Measurements from ENCODE around the gene DSCAM. TPM values are rescaled to one million over a fixed set of nuclear protein-coding genes. Genes with fewer than 3 reads are reported as not detected.

Gene DSCAM
- total and polyA plus RNA-seq, 10 of the 15 experiments (the other 5 are each of a cell fraction or from before 2014, with no cell fraction given): not detected

DNA sequence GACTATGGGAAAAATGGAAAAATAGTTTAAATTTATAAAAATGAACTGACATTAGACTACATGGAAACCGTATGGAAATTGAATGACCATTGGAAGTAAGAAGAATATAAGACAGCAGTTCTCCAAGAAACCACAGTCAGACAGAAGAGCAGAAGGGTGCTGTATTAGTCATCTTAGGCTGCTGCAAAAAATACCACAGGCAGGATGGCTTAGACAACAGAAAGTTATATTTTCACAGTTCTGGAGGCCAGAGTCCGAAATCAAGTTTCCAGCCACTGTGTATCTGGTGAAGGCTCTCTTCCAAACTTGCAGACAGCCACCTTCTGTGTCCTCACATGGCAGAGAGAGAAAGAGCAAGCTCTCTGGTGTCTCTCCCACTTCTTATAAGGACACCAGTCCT, 175.2 kb downstream of the DSCAM start:
- POLR2A ChIA-PET: no interaction called here
- Histone ChIP-seq H3K79me2 (ENCODE audit: control insufficient read depth, insufficient read depth, low read length) (no peaks in the 10 kb centered on the region), H3K4me1 (ENCODE audit: control insufficient read depth, insufficient read depth, low read length) (no peaks in the 10 kb centered on the region), H3K27me3 (replicated peaks in 1 of 2; ENCODE audit: control insufficient read depth in 2 of 2, insufficient read depth in 2 of 2, low read length in 1 of 2) (no peaks in the 10 kb centered on the region), H3K4me2 (ENCODE audit: control insufficient read depth, insufficient read depth) (no peak overlapping the region), H3K27ac (ENCODE audit: control insufficient read depth, insufficient read depth) (no peak overlapping the region), H3K36me3 (ENCODE audit: control insufficient read depth in 2 of 2, insufficient read depth in 2 of 2, low read length in 1 of 2) (no peaks in the 10 kb centered on the region), H3K9me3 (replicated peaks; ENCODE audit: control insufficient read depth, insufficient read depth, low read length) (no peaks in the 10 kb centered on the region; the same call in 1 of the 3 replicates), H3K9ac (ENCODE audit: control insufficient read depth, insufficient read depth, low read length) (no peak overlapping the region), H2AFZ (ENCODE audit: control insufficient read depth, low read depth, low read length) (no peak overlapping the region), H4K20me1 (ENCODE audit: control insufficient read depth, insufficient read depth) (no peaks in the 10 kb centered on the region), H3K4me3 (no peak overlapping the region)
- no TSS peak for BruUV-seq (replicated peaks)
- DNase-seq (ENCODE audit: low read depth, low spot score) (no peak), FAIRE-seq (no peak), ATAC-seq (no peak)
- RAD21 ChIA-PET (ENCODE audit: unreplicated experiment): no interaction called here
- intact Hi-C loops (cut with micrococcal nuclease; ENCODE audit: unreplicated experiment) (no loop called here), in situ Hi-C loops (cut with MboI) (no loop called here)
- WGBS (ENCODE audit: insufficient coverage, insufficient replicate concordance, low lambda C conversion rate, missing lambda C conversion rate): 2% methylated on average over 2 of the region's 2 CpGs
- TF ChIP-seq RFX5 (IDR thresholded peaks at IDR 0.05; ENCODE audit: low read depth, low read length) (no peak), ZZZ3 (IDR thresholded peaks at IDR 0.05; ENCODE audit: control insufficient read depth, insufficient read length, low read depth) (no peak), MEF2A (IDR thresholded peaks at IDR 0.05; ENCODE audit: insufficient read depth, low read depth, low read length) (no peak), SPI1 (IDR thresholded peaks at IDR 0.05; ENCODE audit: borderline replicate concordance, insufficient read depth, low read depth, low read length) (no peak), TARDBP (IDR thresholded peaks at IDR 0.05; ENCODE audit: borderline replicate concordance) (no peak), ZNF274 (IDR thresholded peaks at IDR 0.05; ENCODE audit: insufficient read depth, insufficient read length) (no peak), POLR2AphosphoS5 (IDR thresholded peaks at IDR 0.05; ENCODE audit: low read length) (no peak)
- CTCF ChIA-PET: no interaction called here
- SMC1A ChIA-PET (ENCODE audit: uncharacterized antibody, unreplicated experiment): no interaction called here

DNA sequence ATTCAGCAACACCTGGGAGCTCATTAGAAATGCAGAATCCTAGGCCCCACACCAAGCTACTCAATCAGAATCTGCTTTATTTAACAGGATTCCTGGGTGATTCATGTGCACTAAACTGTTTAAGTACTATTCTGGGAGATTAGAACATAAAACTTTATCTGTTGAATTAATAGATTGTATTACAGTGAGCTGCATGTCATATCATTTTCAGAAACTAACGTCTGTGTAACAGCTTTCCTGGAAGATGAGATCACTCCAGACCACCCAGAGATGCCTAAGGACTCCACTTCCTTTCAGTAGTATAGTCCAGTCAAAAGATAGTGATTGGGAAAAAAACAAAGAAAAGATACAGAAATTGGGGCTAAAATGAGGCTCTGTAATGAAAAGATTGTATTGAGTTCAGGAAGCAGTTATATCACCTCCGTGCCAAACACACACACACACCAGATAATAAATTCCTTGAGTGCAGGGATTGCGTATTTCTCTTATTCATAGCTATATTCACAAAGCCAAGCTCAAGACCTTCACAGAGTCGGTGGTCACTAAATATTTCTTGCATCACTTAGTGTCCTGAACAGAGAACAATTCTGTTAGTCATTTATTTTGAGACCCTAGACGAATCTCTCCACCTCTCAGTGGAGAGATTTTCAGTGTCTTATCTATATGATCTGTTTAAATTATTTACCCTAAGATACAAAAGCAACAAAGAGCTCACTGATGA, 178.2 kb downstream of the DSCAM start:
- Histone ChIP-seq H3K9me3 (replicated peaks; ENCODE audit: control insufficient read depth, insufficient read depth, low read length) (no peaks in the 10 kb centered on the region; the same call in 1 of the 3 replicates), H3K4me3 (no peak overlapping the region), H3K4me2 (ENCODE audit: control insufficient read depth, insufficient read depth) (no peak overlapping the region), H3K36me3 (ENCODE audit: control insufficient read depth in 2 of 2, insufficient read depth in 2 of 2, low read length in 1 of 2) (no peaks in the 10 kb centered on the region), H3K9ac (ENCODE audit: control insufficient read depth, insufficient read depth, low read length) (no peak overlapping the region), H3K4me1 (ENCODE audit: control insufficient read depth, insufficient read depth, low read length) (no peaks in the 10 kb centered on the region), H4K20me1 (ENCODE audit: control insufficient read depth, insufficient read depth) (no peaks in the 10 kb centered on the region), H3K27me3 (replicated peaks in 1 of 2; ENCODE audit: control insufficient read depth in 2 of 2, insufficient read depth in 2 of 2, low read length in 1 of 2) (no peaks in the 10 kb centered on the region), H3K27ac (ENCODE audit: control insufficient read depth, insufficient read depth) (no peak overlapping the region), H3K79me2 (ENCODE audit: control insufficient read depth, insufficient read depth, low read length) (no peaks in the 10 kb centered on the region), H2AFZ (ENCODE audit: control insufficient read depth, low read depth, low read length) (no peak overlapping the region)
- FAIRE-seq (no peak), DNase-seq (ENCODE audit: low read depth, low spot score) (no peak), ATAC-seq (no peak)
- WGBS (ENCODE audit: insufficient coverage, insufficient replicate concordance, low lambda C conversion rate, missing lambda C conversion rate): 2% methylated on average over 5 of the region's 5 CpGs
- POLR2A ChIA-PET: no interaction called here
- intact Hi-C loops (cut with micrococcal nuclease; ENCODE audit: unreplicated experiment) (no loop called here), in situ Hi-C loops (cut with MboI) (no loop called here)
- no TSS peak for BruUV-seq (replicated peaks)
- SMC1A ChIA-PET (ENCODE audit: uncharacterized antibody, unreplicated experiment): interaction anchor here (0.9 kb wide), 1 partner anchor 68 kb away, joined by 3 read pairs; no protein-coding TSS in a partner anchor
- CTCF ChIA-PET: no interaction called here
- RAD21 ChIA-PET (ENCODE audit: unreplicated experiment): no interaction called here
- TF ChIP-seq ZNF384 (IDR thresholded peaks at IDR 0.05; ENCODE audit: borderline replicate concordance, low read depth, low read length) (no peak), ASH2L (IDR thresholded peaks at IDR 0.05; ENCODE audit: borderline replicate concordance, low read depth) (no peak), ZZZ3 (IDR thresholded peaks at IDR 0.05; ENCODE audit: control insufficient read depth, insufficient read length, low read depth) (no peak), HCFC1 (IDR thresholded peaks at IDR 0.05; ENCODE audit: low read length) (no peak)
- TF ChIP-seq, protein P1, sequence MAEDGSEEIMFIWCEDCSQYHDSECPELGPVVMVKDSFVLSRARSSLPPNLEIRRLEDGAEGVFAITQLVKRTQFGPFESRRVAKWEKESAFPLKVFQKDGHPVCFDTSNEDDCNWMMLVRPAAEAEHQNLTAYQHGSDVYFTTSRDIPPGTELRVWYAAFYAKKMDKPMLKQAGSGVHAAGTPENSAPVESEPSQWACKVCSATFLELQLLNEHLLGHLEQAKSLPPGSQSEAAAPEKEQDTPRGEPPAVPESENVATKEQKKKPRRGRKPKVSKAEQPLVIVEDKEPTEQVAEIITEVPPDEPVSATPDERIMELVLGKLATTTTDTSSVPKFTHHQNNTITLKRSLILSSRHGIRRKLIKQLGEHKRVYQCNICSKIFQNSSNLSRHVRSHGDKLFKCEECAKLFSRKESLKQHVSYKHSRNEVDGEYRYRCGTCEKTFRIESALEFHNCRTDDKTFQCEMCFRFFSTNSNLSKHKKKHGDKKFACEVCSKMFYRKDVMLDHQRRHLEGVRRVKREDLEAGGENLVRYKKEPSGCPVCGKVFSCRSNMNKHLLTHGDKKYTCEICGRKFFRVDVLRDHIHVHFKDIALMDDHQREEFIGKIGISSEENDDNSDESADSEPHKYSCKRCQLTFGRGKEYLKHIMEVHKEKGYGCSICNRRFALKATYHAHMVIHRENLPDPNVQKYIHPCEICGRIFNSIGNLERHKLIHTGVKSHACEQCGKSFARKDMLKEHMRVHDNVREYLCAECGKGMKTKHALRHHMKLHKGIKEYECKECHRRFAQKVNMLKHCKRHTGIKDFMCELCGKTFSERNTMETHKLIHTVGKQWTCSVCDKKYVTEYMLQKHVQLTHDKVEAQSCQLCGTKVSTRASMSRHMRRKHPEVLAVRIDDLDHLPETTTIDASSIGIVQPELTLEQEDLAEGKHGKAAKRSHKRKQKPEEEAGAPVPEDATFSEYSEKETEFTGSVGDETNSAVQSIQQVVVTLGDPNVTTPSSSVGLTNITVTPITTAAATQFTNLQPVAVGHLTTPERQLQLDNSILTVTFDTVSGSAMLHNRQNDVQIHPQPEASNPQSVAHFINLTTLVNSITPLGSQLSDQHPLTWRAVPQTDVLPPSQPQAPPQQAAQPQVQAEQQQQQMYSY (CRISPR knock-in tag; IDR thresholded peaks at IDR 0.05): no peak

Data from GM12878 (cell line).